ENCODE results near the gene LY86.

LY86 gene

GRCh38 chr6:6676910-6677441 is 88.5 kb downstream of the LY86 start:
- no peak for TF ChIP-seq POLR2AphosphoS5 (IDR thresholded peaks at IDR 0.05; ENCODE audit: low read depth, low read length)
- no peak for TF ChIP-seq TAF1 (IDR thresholded peaks at IDR 0.05; ENCODE audit: borderline replicate concordance, insufficient read depth, low read length)
- TF ChIP-seq, protein P1, sequence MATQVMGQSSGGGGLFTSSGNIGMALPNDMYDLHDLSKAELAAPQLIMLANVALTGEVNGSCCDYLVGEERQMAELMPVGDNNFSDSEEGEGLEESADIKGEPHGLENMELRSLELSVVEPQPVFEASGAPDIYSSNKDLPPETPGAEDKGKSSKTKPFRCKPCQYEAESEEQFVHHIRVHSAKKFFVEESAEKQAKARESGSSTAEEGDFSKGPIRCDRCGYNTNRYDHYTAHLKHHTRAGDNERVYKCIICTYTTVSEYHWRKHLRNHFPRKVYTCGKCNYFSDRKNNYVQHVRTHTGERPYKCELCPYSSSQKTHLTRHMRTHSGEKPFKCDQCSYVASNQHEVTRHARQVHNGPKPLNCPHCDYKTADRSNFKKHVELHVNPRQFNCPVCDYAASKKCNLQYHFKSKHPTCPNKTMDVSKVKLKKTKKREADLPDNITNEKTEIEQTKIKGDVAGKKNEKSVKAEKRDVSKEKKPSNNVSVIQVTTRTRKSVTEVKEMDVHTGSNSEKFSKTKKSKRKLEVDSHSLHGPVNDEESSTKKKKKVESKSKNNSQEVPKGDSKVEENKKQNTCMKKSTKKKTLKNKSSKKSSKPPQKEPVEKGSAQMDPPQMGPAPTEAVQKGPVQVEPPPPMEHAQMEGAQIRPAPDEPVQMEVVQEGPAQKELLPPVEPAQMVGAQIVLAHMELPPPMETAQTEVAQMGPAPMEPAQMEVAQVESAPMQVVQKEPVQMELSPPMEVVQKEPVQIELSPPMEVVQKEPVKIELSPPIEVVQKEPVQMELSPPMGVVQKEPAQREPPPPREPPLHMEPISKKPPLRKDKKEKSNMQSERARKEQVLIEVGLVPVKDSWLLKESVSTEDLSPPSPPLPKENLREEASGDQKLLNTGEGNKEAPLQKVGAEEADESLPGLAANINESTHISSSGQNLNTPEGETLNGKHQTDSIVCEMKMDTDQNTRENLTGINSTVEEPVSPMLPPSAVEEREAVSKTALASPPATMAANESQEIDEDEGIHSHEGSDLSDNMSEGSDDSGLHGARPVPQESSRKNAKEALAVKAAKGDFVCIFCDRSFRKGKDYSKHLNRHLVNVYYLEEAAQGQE (IDR thresholded peaks at IDR 0.05; ENCODE audit: insufficient read depth in 1 of 2, low read depth in 2 of 2, low read length in 2 of 2), result no peak
- no peak for TF ChIP-seq SIN3A (IDR thresholded peaks at IDR 0.05; ENCODE audit: borderline replicate concordance, insufficient read depth, low read length)
- TF ChIP-seq FOXP2 (optimal IDR thresholded peaks at IDR 0.05; ENCODE audit: borderline replicate concordance, extremely low read depth, extremely low read length, insufficient read depth), result no peak

DNA sequence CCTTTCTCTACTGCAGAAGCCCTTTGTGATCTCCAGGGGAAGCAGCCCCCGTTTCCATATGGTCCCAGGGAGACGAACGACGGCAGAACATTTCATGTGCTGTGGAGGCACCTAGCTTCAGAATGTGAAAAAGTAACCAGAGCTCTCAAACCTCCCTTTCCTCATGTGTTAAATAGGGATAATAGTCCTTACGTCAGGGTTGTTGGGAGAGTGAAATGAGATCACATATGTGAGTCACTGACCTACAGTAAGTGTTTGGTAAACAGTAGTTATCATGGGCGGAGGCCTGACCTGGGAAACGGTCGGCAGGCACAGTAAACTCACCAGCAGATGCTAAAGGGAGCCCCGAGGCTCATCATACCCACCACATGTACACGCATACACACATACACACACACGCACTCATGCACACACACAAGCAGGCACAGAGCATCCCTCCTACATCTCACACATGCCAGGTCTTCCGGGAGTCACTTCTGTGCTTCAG is 89.7 kb downstream of the LY86 start:
- TF ChIP-seq FOXP2 (optimal IDR thresholded peaks at IDR 0.05; ENCODE audit: borderline replicate concordance, extremely low read depth, extremely low read length, insufficient read depth) (no peak), TAF1 (IDR thresholded peaks at IDR 0.05; ENCODE audit: borderline replicate concordance, insufficient read depth, low read length) (no peak), POLR2AphosphoS5 (IDR thresholded peaks at IDR 0.05; ENCODE audit: low read depth, low read length) (no peak), SIN3A (IDR thresholded peaks at IDR 0.05; ENCODE audit: borderline replicate concordance, insufficient read depth, low read length) (no peak)
- TF ChIP-seq, protein P1 (IDR thresholded peaks at IDR 0.05; ENCODE audit: insufficient read depth in 1 of 2, low read depth in 2 of 2, low read length in 2 of 2), result no peak

- TF ChIP-seq, protein P1 (IDR thresholded peaks at IDR 0.05; ENCODE audit: insufficient read depth in 1 of 2, low read depth in 2 of 2, low read length in 2 of 2), result no peak
- TF ChIP-seq TAF1 (IDR thresholded peaks at IDR 0.05; ENCODE audit: borderline replicate concordance, insufficient read depth, low read length), result no peak
- no peak for TF ChIP-seq POLR2AphosphoS5 (IDR thresholded peaks at IDR 0.05; ENCODE audit: low read depth, low read length)
- no peak for TF ChIP-seq SIN3A (IDR thresholded peaks at IDR 0.05; ENCODE audit: borderline replicate concordance, insufficient read depth, low read length)
- no peak for TF ChIP-seq FOXP2 (optimal IDR thresholded peaks at IDR 0.05; ENCODE audit: borderline replicate concordance, extremely low read depth, extremely low read length, insufficient read depth)
These were observed 90.3 kb downstream of the LY86 start for GRCh38 chr6:6678811-6679210.

DNA sequence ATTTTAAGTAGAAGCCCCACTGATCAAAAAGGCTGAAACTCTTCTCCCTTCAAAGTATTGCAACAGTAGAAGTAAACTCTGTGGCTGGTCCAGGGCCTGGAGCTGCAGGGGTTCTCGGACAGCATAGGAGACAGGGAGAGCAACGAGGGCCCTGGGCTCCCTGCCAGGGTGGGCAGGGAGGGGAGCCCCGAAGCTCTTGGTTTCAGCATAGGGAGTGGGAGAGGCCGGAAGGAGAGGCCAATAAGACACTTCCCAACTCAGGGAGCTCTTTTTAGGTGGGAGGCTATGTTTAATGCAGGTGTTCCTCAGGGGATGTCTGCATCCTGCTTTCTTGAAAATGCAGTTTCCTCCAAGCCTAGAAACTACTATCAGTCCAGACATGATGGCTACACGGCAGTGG is 91.1 kb downstream of the LY86 start:
- TF ChIP-seq, protein P1 (IDR thresholded peaks at IDR 0.05; ENCODE audit: insufficient read depth in 1 of 2, low read depth in 2 of 2, low read length in 2 of 2), result no peak
- TF ChIP-seq FOXP2 (optimal IDR thresholded peaks at IDR 0.05; ENCODE audit: borderline replicate concordance, extremely low read depth, extremely low read length, insufficient read depth) (no peak), POLR2AphosphoS5 (IDR thresholded peaks at IDR 0.05; ENCODE audit: low read depth, low read length) (no peak), SIN3A (IDR thresholded peaks at IDR 0.05; ENCODE audit: borderline replicate concordance, insufficient read depth, low read length) (no peak), TAF1 (IDR thresholded peaks at IDR 0.05; ENCODE audit: borderline replicate concordance, insufficient read depth, low read length) (no peak)

Measured in PFSK-1 (cell line).